Upper lobe of right lung (tissue), 1 donor: ENCODE measurements around the gene SLC30A4. TPM values are rescaled to one million over a fixed set of nuclear protein-coding genes. Genes with fewer than 3 reads are reported as not detected.

Source experiments
- ATAC-seq: fragments of 200-7000 bp; cut with Tn5 transposase; one replicate; pipeline ENCODE4 v1.9.1; 2020; ENCODE audit warnings: mild to moderate bottlenecking, moderate library complexity
- DNase-seq: peaks from one replicate; pipeline ENCODE4 v3.0.0-alpha.2; 2020
- H3K27ac ChIP-seq: fragments of 200-600 bp; one replicate; pipeline ENCODE4 v1.8.0; 2022
- H3K27me3 ChIP-seq: fragments of 200-600 bp; one replicate; pipeline ENCODE4 v1.8.0; 2022; ENCODE audit warnings: mild to moderate bottlenecking
- H3K36me3 ChIP-seq: fragments of 200-600 bp; one replicate; pipeline ENCODE4 v1.8.0; 2022
- H3K4me1 ChIP-seq: fragments of 200-600 bp; one replicate; pipeline ENCODE4 v1.8.0; 2022
- H3K4me3 ChIP-seq: fragments of 200-600 bp; one replicate; pipeline ENCODE4 v1.8.0; 2022; ENCODE audit warnings: mild to moderate bottlenecking
- H3K9me3 ChIP-seq: fragments of 200-600 bp; one replicate; pipeline ENCODE4 v1.8.0; 2022
- intact Hi-C: fragments of 100-400 bp; cut with DNase I; formaldehyde crosslinking; loops from one replicate; pipeline ENCODE4 v1.11.0; 2022
- total RNA-seq: library from RNA; stranded (reverse); fragmentation: NEBNext Ultra II Directional; extraction: Animal tissue kit (Norgen Biotek cat#: 25700); gene quantifications from one replicate; pipeline ENCODE4 v1.2.1, GENCODE V29; 2021
- TF ChIP-seq, protein P1 (sequence below): fragments of 200-600 bp; IDR thresholded peaks from one replicate; pipeline ENCODE4 v1.8.0; 2022; ENCODE audit warnings: antibody characterized with exemption
- donor health status: DM: no; HTN: yes; CAD: no; lungs with severe emphysema.

SLC30A4 gene
- total RNA-seq, 1 donor from 2014 or later = 6.7 TPM

DNA sequence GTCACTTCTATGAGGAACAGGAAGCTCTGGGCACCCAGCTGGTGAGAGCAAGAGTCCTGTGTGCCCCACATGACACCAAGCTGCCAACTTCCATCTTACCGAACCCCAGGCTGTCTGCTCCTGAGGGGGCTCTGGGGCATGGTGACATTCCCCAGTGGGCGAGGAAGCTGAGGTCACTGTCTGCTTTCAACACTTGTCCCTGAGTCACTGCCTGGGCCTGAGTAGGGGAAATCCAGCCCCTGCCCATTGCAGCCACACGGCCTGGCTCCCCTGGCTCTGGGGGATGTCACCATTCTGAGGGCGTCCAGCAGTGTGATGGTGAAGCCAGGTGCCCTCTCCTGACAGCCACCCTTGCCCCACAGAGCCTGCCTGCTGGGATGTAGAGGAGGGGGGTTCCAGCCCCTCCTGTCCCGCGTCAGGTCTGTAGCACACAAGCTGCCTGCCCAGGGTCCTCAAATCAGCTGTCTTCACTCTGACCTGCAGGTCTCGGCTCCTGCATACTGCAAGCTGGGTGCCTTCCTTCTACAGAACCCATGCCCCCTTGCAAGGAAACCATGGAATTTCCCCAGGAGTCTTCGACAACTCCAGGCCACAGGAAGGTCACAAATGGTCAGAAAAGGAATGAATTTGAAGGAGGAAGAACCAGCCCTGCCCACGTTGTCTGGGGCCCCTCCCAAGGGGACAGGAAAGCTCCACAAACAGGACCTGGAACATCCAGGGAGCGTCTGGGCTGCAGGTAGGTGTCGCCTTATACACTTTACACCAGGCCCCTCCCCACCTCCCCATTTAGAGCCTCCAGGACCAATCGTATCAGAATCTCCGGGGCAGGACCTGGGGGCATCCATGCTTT, 74.3 kb downstream of the SLC30A4 start:
- intact Hi-C loops = no loop called here
- no peaks in the 10 kb centered on the region for H3K27me3 ChIP-seq
- no peak overlapping the region for H3K27ac ChIP-seq
- DNase-seq = peak; percentile 77
- H3K4me3 ChIP-seq = no peak overlapping the region
- ATAC-seq = peak; percentile 69
- no peaks in the 10 kb centered on the region for H3K36me3 ChIP-seq
- H3K4me1 ChIP-seq = peaks cover 12% of the 10 kb centered on the region
- TF ChIP-seq, protein P1, sequence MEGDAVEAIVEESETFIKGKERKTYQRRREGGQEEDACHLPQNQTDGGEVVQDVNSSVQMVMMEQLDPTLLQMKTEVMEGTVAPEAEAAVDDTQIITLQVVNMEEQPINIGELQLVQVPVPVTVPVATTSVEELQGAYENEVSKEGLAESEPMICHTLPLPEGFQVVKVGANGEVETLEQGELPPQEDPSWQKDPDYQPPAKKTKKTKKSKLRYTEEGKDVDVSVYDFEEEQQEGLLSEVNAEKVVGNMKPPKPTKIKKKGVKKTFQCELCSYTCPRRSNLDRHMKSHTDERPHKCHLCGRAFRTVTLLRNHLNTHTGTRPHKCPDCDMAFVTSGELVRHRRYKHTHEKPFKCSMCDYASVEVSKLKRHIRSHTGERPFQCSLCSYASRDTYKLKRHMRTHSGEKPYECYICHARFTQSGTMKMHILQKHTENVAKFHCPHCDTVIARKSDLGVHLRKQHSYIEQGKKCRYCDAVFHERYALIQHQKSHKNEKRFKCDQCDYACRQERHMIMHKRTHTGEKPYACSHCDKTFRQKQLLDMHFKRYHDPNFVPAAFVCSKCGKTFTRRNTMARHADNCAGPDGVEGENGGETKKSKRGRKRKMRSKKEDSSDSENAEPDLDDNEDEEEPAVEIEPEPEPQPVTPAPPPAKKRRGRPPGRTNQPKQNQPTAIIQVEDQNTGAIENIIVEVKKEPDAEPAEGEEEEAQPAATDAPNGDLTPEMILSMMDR = no peak
- H3K9me3 ChIP-seq = no peaks in the 10 kb centered on the region

DNA sequence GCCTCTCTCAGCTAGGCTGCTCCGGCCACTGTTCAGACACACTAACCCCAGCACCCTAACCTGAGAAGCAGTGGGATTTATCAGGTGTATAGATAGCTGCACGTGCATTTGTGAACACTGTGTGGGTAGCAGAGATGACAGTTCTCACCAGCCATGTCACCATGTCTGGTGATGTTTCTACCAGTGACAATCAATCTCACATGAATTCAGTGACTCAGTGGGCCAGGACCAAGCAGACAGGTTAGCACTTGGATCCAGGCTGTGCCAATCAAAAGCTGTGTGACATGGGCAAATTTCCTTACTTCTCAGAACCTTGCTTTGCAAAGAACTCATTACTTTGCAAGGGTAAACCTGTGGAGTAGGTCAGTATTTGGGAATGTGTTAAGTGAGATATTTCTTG, 78.9 kb downstream of the SLC30A4 start:
- Histone ChIP-seq H3K4me1 (peaks cover 11% of the 10 kb centered on the region), H3K9me3 (no peaks in the 10 kb centered on the region), H3K4me3 (no peak overlapping the region), H3K27ac (no peak overlapping the region), H3K27me3 (no peaks in the 10 kb centered on the region), H3K36me3 (no peaks in the 10 kb centered on the region)
- no peak for ATAC-seq
- intact Hi-C loops = no loop called here
- DNase-seq = no peak
- TF ChIP-seq, protein P1 = no peak

DNA sequence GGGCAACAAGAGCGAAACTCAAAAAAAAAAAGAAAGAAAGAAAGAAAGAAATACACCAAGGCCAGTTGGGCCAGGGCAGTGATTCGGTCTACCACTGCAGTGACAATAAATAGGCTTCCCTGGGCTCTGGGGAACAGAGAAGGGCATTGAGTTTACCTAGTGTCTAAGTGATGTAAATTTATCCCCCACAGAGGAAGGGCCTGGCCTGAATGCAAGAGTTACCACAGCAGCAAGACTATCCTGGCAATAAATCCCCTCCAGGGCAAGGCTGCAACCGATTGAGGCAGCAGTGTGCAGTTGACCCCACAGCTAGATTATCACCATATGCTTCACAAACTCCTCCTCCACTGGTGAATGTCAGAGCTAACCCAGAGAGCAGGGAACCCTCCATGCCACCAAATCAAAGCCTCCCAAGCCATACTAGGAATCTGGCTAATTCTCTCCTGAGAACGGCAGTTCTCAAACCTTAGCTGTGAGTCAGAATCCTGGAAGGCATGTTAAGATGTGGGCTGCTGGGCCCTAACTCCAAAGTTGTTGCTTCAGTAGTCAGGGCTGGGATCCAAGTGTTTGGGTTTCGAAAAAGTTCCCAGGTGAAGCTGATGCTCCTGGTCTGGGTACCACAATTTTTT, 79.9 kb downstream of the SLC30A4 start:
- Histone ChIP-seq H3K27me3 (no peaks in the 10 kb centered on the region), H3K27ac (no peak overlapping the region), H3K9me3 (no peaks in the 10 kb centered on the region), H3K36me3 (no peaks in the 10 kb centered on the region), H3K4me1 (peaks cover 11% of the 10 kb centered on the region), H3K4me3 (no peak overlapping the region)
- intact Hi-C loops = no loop called here
- TF ChIP-seq, protein P1 = no peak
- ATAC-seq (no peak), DNase-seq (no peak)

DNA sequence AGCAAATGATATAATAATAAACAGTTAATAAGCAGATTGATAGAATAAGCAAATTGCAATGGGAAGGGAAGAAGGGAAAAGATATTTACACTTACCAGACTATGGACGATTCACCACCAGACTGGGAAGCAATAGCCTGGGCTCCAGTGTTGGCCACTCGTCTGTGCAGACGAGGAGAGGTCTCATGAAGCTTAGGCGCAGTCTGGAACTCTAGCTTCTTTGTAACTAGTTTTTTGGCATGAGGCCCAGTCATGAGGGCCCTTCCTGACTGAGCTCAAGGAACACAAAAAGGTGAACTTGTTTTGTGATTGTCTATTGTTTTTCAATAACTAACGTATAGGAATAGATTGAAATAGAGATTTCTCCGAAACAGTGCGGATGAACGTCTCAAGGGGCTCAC, 80.9 kb downstream of the SLC30A4 start:
- Histone ChIP-seq H3K36me3 (no peaks in the 10 kb centered on the region), H3K4me3 (no peak overlapping the region), H3K27ac (no peak overlapping the region), H3K4me1 (peaks cover 11% of the 10 kb centered on the region), H3K9me3 (no peaks in the 10 kb centered on the region), H3K27me3 (no peaks in the 10 kb centered on the region)
- intact Hi-C loops = no loop called here
- ATAC-seq = peak; percentile 20
- DNase-seq = no peak
- TF ChIP-seq, protein P1 = no peak

DNA sequence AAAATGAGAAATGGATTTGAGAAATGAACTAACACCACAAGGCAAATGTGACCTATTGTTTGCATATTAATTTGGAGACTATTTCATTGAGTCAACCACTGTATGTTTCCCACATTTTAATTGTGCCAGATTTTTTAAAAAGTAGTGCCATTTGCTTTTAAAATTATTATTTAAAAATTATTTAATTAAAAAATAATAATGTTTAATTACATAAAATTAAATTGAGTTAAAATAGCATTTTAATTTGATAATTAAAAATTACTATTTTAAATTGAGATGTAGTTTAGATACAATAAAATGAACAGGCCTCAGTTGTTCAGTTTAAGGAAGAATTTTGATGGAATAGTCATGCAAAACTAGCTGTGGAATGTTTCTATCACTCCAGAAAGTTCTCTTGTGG, 81.5 kb downstream of the SLC30A4 start:
- H3K4me1 ChIP-seq = peaks cover 11% of the 10 kb centered on the region
- H3K27me3 ChIP-seq = no peaks in the 10 kb centered on the region
- intact Hi-C loops = no loop called here
- no peaks in the 10 kb centered on the region for H3K36me3 ChIP-seq
- TF ChIP-seq, protein P1 = no peak
- ATAC-seq = no peak
- no peak overlapping the region for H3K27ac ChIP-seq
- no peaks in the 10 kb centered on the region for H3K9me3 ChIP-seq
- H3K4me3 ChIP-seq = no peak overlapping the region
- no peak for DNase-seq
